GM12892 (cell line): ENCODE measurements around the gene PLPP7.

ENCODE experiments used
- POLR2A ChIP-seq: IDR thresholded peaks from 2 replicates; pipeline ENCODE4 v1.6.1; 2011; ENCODE audit warnings: low read depth, low read length, control low read depth
- POLR2AphosphoS5 ChIP-seq: IDR thresholded peaks from 2 replicates; pipeline ENCODE4 v1.6.1; 2011; ENCODE audit warnings: low read depth, low read length, control low read depth

GRCh38 chr9:131309530-131310276 is 20.2 kb downstream of the PLPP7 start:
- no peak for TF ChIP-seq POLR2A
- no peak for TF ChIP-seq POLR2AphosphoS5
